ENCODE data around the gene VRK3. TPM values are rescaled to one million over a fixed set of nuclear protein-coding genes. Genes with fewer than 3 reads are reported as not detected.
"Not testable (repeated sequence)": the region's sequence is repeated elsewhere in the genome, so short reads cannot be mapped to it uniquely, and the experiment has no call there.

VRK3 gene
- total RNA-seq, 3 donors from 2014 or later (not counting 1 experiment from before 2014, with no cell fraction given): 82.7 to 105 (median 93.7) TPM

GRCh38 chr19:50053119-50053518 lies 27.9 kb upstream of the VRK3 start:
- ATAC-seq: no peak
- no peak for TF ChIP-seq CTCF (IDR thresholded peaks at IDR 0.05)

GRCh38 chr19:50051964-50052363 lies 26.8 kb upstream of the VRK3 start:
- no peaks in the 10 kb centered on the region for H3K9me3 ChIP-seq (ENCODE audit: control insufficient read depth, insufficient read depth, low read length)
- WGBS (ENCODE audit: insufficient coverage): 67% methylated on average over 6 of the region's 8 CpGs
- no peak overlapping the region for H3K4me3 Mint-ChIP-seq
- H3K4me1 Mint-ChIP-seq: peaks cover 14% of the 10 kb centered on the region in 2 donors
- H3K4me1 ChIP-seq (ENCODE audit: control insufficient read depth, insufficient read depth, low read length): peaks cover 16% of the 10 kb centered on the region
- peak overlapping the region; percentile 23 to 90 for H3K27ac Mint-ChIP-seq
- H3K27me3 ChIP-seq (ENCODE audit: control insufficient read depth, insufficient read depth, low read length): no peaks in the 10 kb centered on the region
- no peak for DNase-seq
- H3K27me3 Mint-ChIP-seq (ENCODE audit: low read depth in 2 of 2): no peaks in the 10 kb centered on the region
- no peak for TF ChIP-seq CTCF (IDR thresholded peaks at IDR 0.05)
- H3K9me3 Mint-ChIP-seq: no peaks in the 10 kb centered on the region
- no peak for ATAC-seq
- H3K4me3 ChIP-seq (ENCODE audit: low read length): no peak overlapping the region
- no peaks in the 10 kb centered on the region for H3K36me3 Mint-ChIP-seq
- intact Hi-C loops (cut with micrococcal nuclease): no loop called here
- no peak overlapping the region for H3K27ac ChIP-seq (ENCODE audit: low read length)
- no peaks in the 10 kb centered on the region for H3K36me3 ChIP-seq (ENCODE audit: control insufficient read depth, insufficient read depth, low read length)

More at GRCh38 chr19:50053119-50053518, 27.9 kb upstream of the VRK3 start:
- no peak for DNase-seq
- intact Hi-C loops (cut with micrococcal nuclease): no loop called here
- H3K9me3 Mint-ChIP-seq: no peaks in the 10 kb centered on the region
- no peak overlapping the region for H3K4me3 Mint-ChIP-seq
- H3K4me1 ChIP-seq (ENCODE audit: control insufficient read depth, insufficient read depth, low read length): peaks cover 16% of the 10 kb centered on the region
- H3K27ac Mint-ChIP-seq: peak overlapping the region in 1 of 2 donors; percentile 37
- no peaks in the 10 kb centered on the region for H3K27me3 ChIP-seq (ENCODE audit: control insufficient read depth, insufficient read depth, low read length)
- peaks cover under 1% of the 10 kb centered on the region for H3K9me3 ChIP-seq (ENCODE audit: control insufficient read depth, insufficient read depth, low read length)
- no peaks in the 10 kb centered on the region for H3K36me3 Mint-ChIP-seq
- H3K36me3 ChIP-seq (ENCODE audit: control insufficient read depth, insufficient read depth, low read length): no peaks in the 10 kb centered on the region
- H3K4me1 Mint-ChIP-seq: peaks cover 14% of the 10 kb centered on the region in 2 donors
- H3K27ac ChIP-seq (ENCODE audit: low read length): no peak overlapping the region
- WGBS (ENCODE audit: insufficient coverage): 0% methylated on average over 1 of the region's 4 CpGs
- H3K27me3 Mint-ChIP-seq (ENCODE audit: low read depth in 2 of 2): no peaks in the 10 kb centered on the region
- no peak overlapping the region for H3K4me3 ChIP-seq (ENCODE audit: low read length)

GRCh38 chr19:50051228-50051895 lies 26.2 kb upstream of the VRK3 start:
- Mint-ChIP-seq H3K27ac (peak overlapping the region; percentile 78 to 90), H3K4me3 (peak overlapping the region; percentile 91), H3K4me1 (peaks cover 14% of the 10 kb centered on the region in 2 donors)
- WGBS (ENCODE audit: insufficient coverage): 51% methylated on average over 15 of the region's 16 CpGs
- H3K9me3 ChIP-seq (ENCODE audit: control insufficient read depth, insufficient read depth, low read length); H3K27me3 ChIP-seq (ENCODE audit: control insufficient read depth, insufficient read depth, low read length); H3K36me3 ChIP-seq (ENCODE audit: control insufficient read depth, insufficient read depth, low read length); H3K36me3 Mint-ChIP-seq; H3K9me3 Mint-ChIP-seq; ATAC-seq; intact Hi-C loops (cut with micrococcal nuclease); H3K27me3 Mint-ChIP-seq (ENCODE audit: low read depth in 2 of 2); DNase-seq; H3K27ac ChIP-seq (ENCODE audit: low read length): not testable (repeated sequence)
- Histone ChIP-seq H3K4me1 (ENCODE audit: control insufficient read depth, insufficient read depth, low read length) (peaks cover 16% of the 10 kb centered on the region), H3K4me3 (ENCODE audit: low read length) (peak overlapping the region; percentile 58)

- 2% methylated on average over 52 of the region's 52 CpGs for WGBS (ENCODE audit: insufficient coverage)
- ATAC-seq: peak; percentile 82 to 91 (median 84)
- H3K9me3 ChIP-seq (ENCODE audit: control insufficient read depth, insufficient read depth, low read length): peaks cover 13% of the 10 kb centered on the region
- peaks cover 16% of the 10 kb centered on the region for H3K4me1 ChIP-seq (ENCODE audit: control insufficient read depth, insufficient read depth, low read length)
- peak overlapping the region; percentile 91 for H3K4me3 Mint-ChIP-seq
- H3K9me3 Mint-ChIP-seq: peaks cover 0 to 3% of the 10 kb centered on the region in 2 donors
- H3K4me3 ChIP-seq (ENCODE audit: low read length): peak overlapping the region; percentile 58
- peak overlapping the region; percentile 54 for H3K27ac ChIP-seq (ENCODE audit: low read length)
- H3K27me3 ChIP-seq (ENCODE audit: control insufficient read depth, insufficient read depth, low read length): no peaks in the 10 kb centered on the region
- H3K27ac Mint-ChIP-seq: peak overlapping the region; percentile 78 to 90
- H3K4me1 Mint-ChIP-seq: peaks cover 14% of the 10 kb centered on the region in 2 donors
- peak; percentile 64 to 92 for DNase-seq
- peaks cover 6% of the 10 kb centered on the region for H3K36me3 Mint-ChIP-seq
- no peak for TF ChIP-seq CTCF (IDR thresholded peaks at IDR 0.05)
- intact Hi-C loops (cut with micrococcal nuclease): no loop called here
- H3K36me3 ChIP-seq (ENCODE audit: control insufficient read depth, insufficient read depth, low read length): peaks cover 9% of the 10 kb centered on the region
- H3K27me3 Mint-ChIP-seq (ENCODE audit: low read depth in 2 of 2): no peaks in the 10 kb centered on the region
These were observed 25.4 kb upstream of the VRK3 start for GRCh38 chr19:50050406-50051227.
